Stimulated activated CD4-positive, alpha-beta T cell treated with anti-CD3 and anti-CD28 coated beads, Interleukin-4, amount 100 ng/mL, for 4 hours (primary cell): ENCODE results near the gene NINJ1.
"Not testable (repeated sequence)": the region's sequence is repeated elsewhere in the genome, so short reads cannot be mapped to it uniquely, and the experiment has no call there.

Experiments used
- DNase-seq, 2 experiments: peaks; one replicate each; pipeline ENCODE4 v3.0.0-alpha.2; 2020

Gene NINJ1

GRCh38 chr9:93118863-93119702 is 15.0 kb downstream of the NINJ1 start:
- DNase-seq, result no peak

GRCh38 chr9:93117924-93118862 is 15.9 kb downstream of the NINJ1 start:
- no peak for DNase-seq

- DNase-seq, result not testable (repeated sequence)
Observed at GRCh38 chr9:93117521-93117920, 16.5 kb downstream of the NINJ1 start.

- no peak for DNase-seq
Observed at GRCh38 chr9:93116072-93116961, 17.7 kb downstream of the NINJ1 start.

GRCh38 chr9:93115486-93116071 is 18.5 kb downstream of the NINJ1 start:
- DNase-seq, result no peak

GRCh38 chr9:93114984-93115335 is 19.1 kb downstream of the NINJ1 start:
- no peak for DNase-seq

- no peak for DNase-seq
Observed at GRCh38 chr9:93114169-93114983, 19.7 kb downstream of the NINJ1 start.

GRCh38 chr9:93112864-93113389 is 21.1 kb downstream of the NINJ1 start:
- DNase-seq, result no peak

GRCh38 chr9:93112116-93112863 is 21.8 kb downstream of the NINJ1 start:
- DNase-seq, result no peak

- no peak for DNase-seq
Observed at GRCh38 chr9:93111371-93112115, 22.5 kb downstream of the NINJ1 start.

- no peak for DNase-seq
Observed at GRCh38 chr9:93111001-93111370, 23.1 kb downstream of the NINJ1 start.

- DNase-seq, result no peak
Observed at GRCh38 chr9:93110311-93110855, 23.7 kb downstream of the NINJ1 start.

GRCh38 chr9:93108291-93109041 is 25.6 kb downstream of the NINJ1 start:
- peak; percentile 43 to 50 for DNase-seq

GRCh38 chr9:93107825-93108161 is 26.3 kb downstream of the NINJ1 start:
- no peak for DNase-seq

GRCh38 chr9:93107151-93107824 is 26.8 kb downstream of the NINJ1 start:
- no peak for DNase-seq

GRCh38 chr9:93105620-93106019 is 28.4 kb downstream of the NINJ1 start:
- DNase-seq, result no peak

- DNase-seq, result not testable (repeated sequence)
Observed at GRCh38 chr9:93101086-93101485, 33.0 kb downstream of the NINJ1 start.

GRCh38 chr9:93100276-93100636 is 33.8 kb downstream of the NINJ1 start:
- no peak for DNase-seq
